HUES6 (cell line): Measurements from ENCODE around the gene CACFD1.
A peak's percentile ranks its signal among the peaks of the same experiment; 100 is the strongest.

ENCODE experiments used
- H3K27ac ChIP-seq: 2 replicates; pipeline ENCODE4 v1.7.0; 2013; ENCODE audit warnings: low read depth, mild to moderate bottlenecking, low read length, inconsistent platforms
- H3K27me3 ChIP-seq: 2 replicates; pipeline ENCODE4 v1.6.1; 2013; ENCODE audit warnings: low read length; ENCODE audit not compliant: control insufficient read depth, insufficient read depth
- H3K36me3 ChIP-seq: 2 replicates; pipeline ENCODE4 v1.6.1; 2013; ENCODE audit warnings: low read length; ENCODE audit not compliant: control insufficient read depth, insufficient read depth
- H3K4me1 ChIP-seq: 2 replicates; pipeline ENCODE4 v1.6.1; 2013; ENCODE audit warnings: low read length; ENCODE audit not compliant: control insufficient read depth, insufficient read depth
- H3K4me3 ChIP-seq: 2 replicates; pipeline ENCODE4 v1.5.1; 2013; ENCODE audit warnings: low read depth, low read length
- H3K9ac ChIP-seq: one replicate; pipeline ENCODE4 v1.6.1; 2013; ENCODE audit warnings: mild to moderate bottlenecking, low read length
- H3K9me3 ChIP-seq: 2 replicates; pipeline ENCODE4 v1.6.1; 2013; ENCODE audit warnings: low read depth, low read length; ENCODE audit not compliant: control insufficient read depth, insufficient read depth

Gene CACFD1

DNA sequence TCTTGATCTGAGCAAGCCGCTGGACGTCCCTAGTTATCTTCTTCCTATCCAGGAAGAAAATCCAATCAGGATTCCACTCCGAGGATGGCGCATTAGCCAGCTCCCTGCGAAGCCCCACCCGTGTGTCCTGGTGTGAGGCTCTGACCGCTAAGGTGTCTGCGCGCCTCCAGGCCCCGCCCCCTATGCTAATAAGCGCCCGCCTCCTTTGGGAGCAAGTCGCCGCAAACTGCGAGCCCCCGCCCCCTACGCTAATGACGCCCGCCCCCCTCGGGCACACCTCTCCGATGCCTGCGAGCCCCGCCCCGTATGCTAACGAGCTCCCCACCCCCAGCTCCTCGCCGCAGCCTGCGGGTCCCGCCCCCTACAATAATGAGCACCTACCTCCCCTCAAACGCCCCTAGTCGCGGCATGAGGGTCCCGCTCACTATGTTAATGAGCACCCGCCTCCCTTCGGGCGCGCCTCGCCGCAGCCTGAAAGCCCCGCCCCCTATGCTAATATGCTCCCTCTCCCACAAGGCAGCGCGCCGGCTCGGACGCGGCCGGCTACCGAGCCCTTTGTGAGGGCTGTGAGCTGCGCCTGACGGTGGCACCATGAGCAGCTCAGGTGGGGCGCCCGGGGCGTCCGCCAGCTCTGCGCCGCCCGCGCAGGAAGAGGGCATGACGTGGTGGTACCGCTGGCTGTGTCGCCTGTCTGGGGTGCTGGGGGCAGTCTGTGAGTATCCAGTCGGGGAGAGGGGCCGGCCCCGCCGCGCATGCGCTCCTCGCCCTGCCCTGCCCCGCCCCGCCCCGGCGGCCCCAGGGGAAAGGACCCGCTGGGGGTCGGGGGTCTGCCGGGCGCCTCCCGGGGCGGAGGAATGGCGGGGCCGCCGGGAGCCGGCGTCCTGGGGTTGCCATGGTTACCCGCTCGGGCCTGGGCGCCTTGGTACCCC, at the start of gene CACFD1:
Gene CACFD1 (plus strand): TSS at position 503 of the 929 bp plus-strand sequence. CDS start 89 bp downstream, at position 592.
- Histone ChIP-seq H3K9ac (peak within 1 kb of the TSS; percentile 95), H3K27ac (peak within 1 kb of the TSS; percentile 94), H3K4me3 (peak within 1 kb of the TSS; percentile 83), H3K9me3 (no peaks in the 10 kb centered on the region), H3K4me1 (peaks cover 24% of the 10 kb centered on the region), H3K36me3 (no peaks in the 10 kb centered on the region), H3K27me3 (no peaks in the 10 kb centered on the region)

DNA sequence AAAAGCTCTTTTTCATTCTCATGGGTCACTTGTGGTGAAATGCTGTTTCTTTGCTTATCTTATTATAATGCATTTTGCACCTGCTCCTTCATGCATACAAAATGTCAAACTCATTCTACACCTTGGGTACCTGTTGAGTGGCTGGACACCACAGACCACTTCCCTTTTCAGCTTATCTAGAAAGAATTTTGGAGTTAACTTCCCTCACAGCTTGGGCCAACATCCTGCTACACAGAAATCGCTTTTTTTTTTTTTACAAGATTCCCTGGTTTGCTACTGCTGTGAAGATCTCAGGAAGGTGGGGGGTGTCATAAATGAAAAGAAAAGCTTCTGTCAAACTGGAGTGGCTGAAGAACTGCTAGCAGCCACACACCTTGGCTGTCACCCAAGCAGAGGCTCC, 44.6 kb upstream of the CACFD1 start:
- Histone ChIP-seq H3K36me3 (peaks cover 52% of the 10 kb centered on the region), H3K9ac (no peak overlapping the region), H3K27ac (no peak overlapping the region), H3K4me1 (peaks cover 6% of the 10 kb centered on the region; the same call in 1 of the 2 replicates), H3K27me3 (no peaks in the 10 kb centered on the region), H3K9me3 (no peaks in the 10 kb centered on the region), H3K4me3 (no peak overlapping the region)

GRCh38 chr9:133417541-133418461, 42.0 kb upstream of the CACFD1 start, which contains the start of gene REXO4:
REXO4 (minus strand) TSS chr9:133418010; CDS start chr9:133417844, 166 bp downstream.
- H3K36me3 ChIP-seq = peaks cover 29% of the 10 kb centered on the region
- peak within 1 kb of the TSS; percentile 76 for H3K4me3 ChIP-seq
- no peaks in the 10 kb centered on the region for H3K9me3 ChIP-seq
- peaks cover 17% of the 10 kb centered on the region; the same call in 1 of the 2 replicates for H3K4me1 ChIP-seq
- peak within 1 kb of the TSS; percentile 72 for H3K9ac ChIP-seq
- H3K27ac ChIP-seq = peak within 1 kb of the TSS; percentile 82
- H3K27me3 ChIP-seq = no peaks in the 10 kb centered on the region

- H3K27ac ChIP-seq = no peak overlapping the region
- no peaks in the 10 kb centered on the region for H3K27me3 ChIP-seq
- no peak overlapping the region for H3K9ac ChIP-seq
- H3K36me3 ChIP-seq = peaks cover 19% of the 10 kb centered on the region
- H3K4me3 ChIP-seq = peak overlapping the region; percentile 76
- no peaks in the 10 kb centered on the region for H3K9me3 ChIP-seq
- peaks cover 17% of the 10 kb centered on the region; the same call in 1 of the 2 replicates for H3K4me1 ChIP-seq
Measured at GRCh38 chr9:133419005-133419404, 40.8 kb upstream of the CACFD1 start.

GRCh38 chr9:133420392-133420827, 39.4 kb upstream of the CACFD1 start:
- Histone ChIP-seq H3K36me3 (peaks cover 6% of the 10 kb centered on the region), H3K9ac (no peak overlapping the region), H3K4me3 (no peak overlapping the region), H3K27me3 (no peaks in the 10 kb centered on the region), H3K9me3 (no peaks in the 10 kb centered on the region), H3K4me1 (peaks cover 17% of the 10 kb centered on the region; the same call in 1 of the 2 replicates), H3K27ac (no peak overlapping the region)

- Histone ChIP-seq H3K9me3 (no peaks in the 10 kb centered on the region), H3K9ac (no peak within 1 kb of the TSS), H3K4me1 (peaks cover 11% of the 10 kb centered on the region; the same call in 1 of the 2 replicates), H3K27me3 (no peaks in the 10 kb centered on the region), H3K27ac (no peak within 1 kb of the TSS), H3K36me3 (peaks cover 6% of the 10 kb centered on the region; the same call in 1 of the 2 replicates), H3K4me3 (no peak within 1 kb of the TSS)
Measured at GRCh38 chr9:133421615-133422542, 37.9 kb upstream of the CACFD1 start, which contains the start of gene ADAMTS13. ADAMTS13 (plus strand) TSS chr9:133422367; CDS start chr9:133422444, 77 bp downstream.

GRCh38 chr9:133423216-133423615, 36.6 kb upstream of the CACFD1 start:
- Histone ChIP-seq H3K36me3 (peaks cover 6% of the 10 kb centered on the region; the same call in 1 of the 2 replicates), H3K9me3 (no peaks in the 10 kb centered on the region), H3K4me3 (no peak overlapping the region), H3K27me3 (no peaks in the 10 kb centered on the region), H3K4me1 (peaks cover 17% of the 10 kb centered on the region; the same call in 1 of the 2 replicates), H3K27ac (no peak overlapping the region), H3K9ac (no peak overlapping the region)

DNA sequence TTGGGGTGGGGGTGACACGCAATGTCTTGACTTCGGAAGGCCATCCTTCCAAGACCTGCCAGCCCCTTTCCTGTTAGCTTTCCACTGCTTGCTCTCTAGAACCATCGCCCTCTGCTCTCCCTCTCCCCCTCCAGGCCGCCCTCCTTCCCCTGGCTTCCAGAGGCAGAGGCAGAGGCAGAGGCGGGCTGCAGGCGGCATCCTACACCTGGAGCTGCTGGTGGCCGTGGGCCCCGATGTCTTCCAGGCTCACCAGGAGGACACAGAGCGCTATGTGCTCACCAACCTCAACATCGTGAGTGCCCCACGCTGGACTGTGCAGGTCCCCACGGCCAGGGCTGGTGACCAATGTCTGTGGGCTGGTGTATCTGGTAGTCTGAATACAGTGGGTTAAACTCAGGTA, 35.6 kb upstream of the CACFD1 start:
- Histone ChIP-seq H3K27me3 (no peaks in the 10 kb centered on the region), H3K4me3 (no peak overlapping the region), H3K9ac (no peak overlapping the region), H3K27ac (no peak overlapping the region), H3K4me1 (peaks cover 18% of the 10 kb centered on the region; the same call in 1 of the 2 replicates), H3K36me3 (peaks cover 6% of the 10 kb centered on the region; the same call in 1 of the 2 replicates), H3K9me3 (no peaks in the 10 kb centered on the region)

DNA sequence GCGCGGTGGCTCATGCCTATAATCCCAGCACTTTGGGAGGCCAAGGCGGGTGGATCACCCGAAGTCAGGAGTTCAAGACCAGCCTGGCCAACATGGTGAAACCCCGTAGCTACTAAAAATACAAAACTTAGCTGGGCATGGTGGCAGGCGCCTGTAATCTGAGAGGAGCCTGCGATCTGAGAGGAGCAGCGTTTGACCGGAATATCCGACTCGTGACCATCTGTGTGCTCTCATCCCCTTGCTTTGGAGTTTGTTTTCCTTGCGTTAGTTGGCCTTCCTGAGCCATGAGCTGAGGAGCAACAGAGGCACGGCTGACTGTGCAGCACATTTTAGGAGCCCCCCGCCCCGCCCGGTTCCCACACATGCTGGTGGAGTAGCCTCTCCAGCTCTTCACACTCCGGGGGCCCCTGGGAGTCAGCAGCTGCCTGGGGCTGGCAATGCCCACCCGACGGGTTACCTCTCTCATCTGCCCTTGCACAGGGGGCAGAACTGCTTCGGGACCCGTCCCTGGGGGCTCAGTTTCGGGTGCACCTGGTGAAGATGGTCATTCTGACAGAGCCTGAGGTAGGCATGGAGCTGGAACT, 34.6 kb upstream of the CACFD1 start:
- H3K27ac ChIP-seq = no peak overlapping the region
- H3K36me3 ChIP-seq = peaks cover 6% of the 10 kb centered on the region; the same call in 1 of the 2 replicates
- no peaks in the 10 kb centered on the region for H3K9me3 ChIP-seq
- peaks cover 18% of the 10 kb centered on the region; the same call in 1 of the 2 replicates for H3K4me1 ChIP-seq
- no peak overlapping the region for H3K4me3 ChIP-seq
- H3K9ac ChIP-seq = no peak overlapping the region
- H3K27me3 ChIP-seq = peaks cover 4% of the 10 kb centered on the region
